ENCODE data around the gene PTPRO.

GRCh38 chr12:15293731-15294130 lies 28.6 kb upstream of the PTPRO start:
- TF ChIP-seq CTCF (IDR thresholded peaks at IDR 0.05) (no peak), ZBTB33 (IDR thresholded peaks at IDR 0.05; ENCODE audit: borderline replicate concordance, low read depth) (no peak), ELF1 (IDR thresholded peaks at IDR 0.05) (no peak), TCF12 (IDR thresholded peaks at IDR 0.05) (no peak), MAX (IDR thresholded peaks at IDR 0.05; ENCODE audit: low read depth) (no peak), GABPA (IDR thresholded peaks at IDR 0.05; ENCODE audit: low read depth) (no peak), USF1 (IDR thresholded peaks at IDR 0.05; ENCODE audit: borderline replicate concordance, low read depth) (no peak), IRF3 (IDR thresholded peaks at IDR 0.05; ENCODE audit: low read depth, low read length) (no peak), TAF1 (IDR thresholded peaks at IDR 0.05; ENCODE audit: borderline replicate concordance, low read depth, low read length) (no peak)

All from SK-N-SH (cell line).